GM18951 (cell line): ENCODE results near the gene MSN.
"Not testable (repeated sequence)": the region's sequence is repeated elsewhere in the genome, so short reads cannot be mapped to it uniquely, and the experiment has no call there.

Experiments
- POLR2A ChIP-seq: IDR thresholded peaks from 4 replicates; pipeline ENCODE4 v1.6.1; 2011; ENCODE audit warnings: mild to moderate bottlenecking; ENCODE audit not compliant: insufficient read length, insufficient read depth; ENCODE audit errors: extremely low read depth
- in situ Hi-C: fragments of 300-500 bp; cut with MboI; formaldehyde crosslinking; loops from one replicate; pipeline ENCODE4 v1.12.0; 2022; ENCODE audit warnings: low sequenced_read_pairs, mixed read lengths, inconsistent platforms; ENCODE audit not compliant: unreplicated experiment

MSN gene

DNA sequence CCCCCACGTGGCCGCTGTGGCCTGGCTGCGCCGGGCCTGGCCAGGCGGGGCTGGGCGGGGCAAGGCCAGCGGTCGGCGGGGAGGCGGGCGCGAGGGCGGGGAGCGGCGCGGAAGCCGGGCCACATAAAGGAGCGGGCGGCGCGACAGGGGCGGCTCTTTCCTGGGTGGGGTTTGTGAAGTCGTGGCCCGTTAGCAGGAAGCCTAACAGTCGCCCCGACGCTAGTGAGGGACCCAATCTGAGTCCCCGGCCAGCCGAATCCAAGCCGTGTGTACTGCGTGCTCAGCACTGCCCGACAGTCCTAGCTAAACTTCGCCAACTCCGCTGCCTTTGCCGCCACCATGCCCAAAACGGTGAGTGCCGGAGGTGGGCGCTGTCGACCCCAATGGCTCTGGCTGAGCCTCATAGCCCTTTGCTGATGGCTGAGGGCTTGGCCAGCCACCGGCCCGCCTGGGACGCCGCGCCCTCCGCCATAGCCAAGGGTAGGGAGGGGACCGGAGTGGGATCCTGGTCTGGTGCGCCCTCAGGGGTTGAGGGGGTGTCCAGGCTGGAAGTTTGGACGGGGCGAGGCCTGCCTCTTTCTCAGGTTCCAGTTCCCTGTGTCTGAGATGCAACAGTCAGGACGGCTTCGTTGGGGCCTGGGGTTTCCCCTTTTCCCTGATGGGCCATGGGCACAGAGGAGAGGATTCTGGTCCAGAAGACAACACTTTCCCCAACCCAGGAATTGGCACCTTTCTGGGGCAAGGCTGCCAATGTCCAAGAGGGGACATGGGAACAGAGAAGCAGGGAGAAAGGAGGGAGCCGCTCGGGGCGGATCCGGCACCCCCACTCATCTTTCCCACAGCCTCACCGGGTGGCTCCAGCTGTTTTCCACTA lies at the start of gene MSN:
Gene MSN, plus strand, starts transcription at position 152 of the 874 bp plus-strand sequence. Its CDS starts 188 bp downstream, at position 340.
- peak; percentile 79 for TF ChIP-seq POLR2A
- in situ Hi-C loops, result no loop called here

DNA sequence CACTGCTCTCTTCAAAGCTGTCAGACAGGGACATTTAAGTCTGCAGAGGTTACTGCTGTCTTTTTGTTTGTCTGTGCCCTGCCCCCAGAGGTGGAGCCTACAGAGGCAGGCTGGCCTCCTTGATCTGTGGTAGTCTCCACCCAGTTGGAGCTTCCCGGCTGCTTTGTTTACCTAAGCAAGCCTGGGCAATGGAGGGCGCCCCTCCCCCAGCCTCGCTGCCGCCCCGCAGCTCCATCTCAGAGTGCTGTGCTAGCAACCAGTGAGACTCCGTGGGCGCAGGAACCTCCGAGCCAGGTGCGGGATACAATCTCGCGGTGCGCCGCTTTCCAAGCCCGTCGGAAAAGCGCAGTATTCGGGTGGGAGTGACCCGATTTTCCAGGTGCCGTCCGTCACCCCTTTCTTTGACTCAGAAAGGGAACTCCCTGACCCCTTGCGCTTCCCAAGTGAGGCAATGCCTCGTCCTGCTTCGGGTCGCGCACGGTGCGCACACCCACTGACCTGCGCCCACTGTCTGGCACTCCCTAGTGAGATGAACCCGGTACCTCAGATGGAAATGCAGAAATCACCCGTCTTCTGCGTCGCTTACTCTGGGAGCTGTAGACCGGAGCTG lies 47.3 kb upstream of the MSN start:
- in situ Hi-C loops, result not testable (repeated sequence)

DNA sequence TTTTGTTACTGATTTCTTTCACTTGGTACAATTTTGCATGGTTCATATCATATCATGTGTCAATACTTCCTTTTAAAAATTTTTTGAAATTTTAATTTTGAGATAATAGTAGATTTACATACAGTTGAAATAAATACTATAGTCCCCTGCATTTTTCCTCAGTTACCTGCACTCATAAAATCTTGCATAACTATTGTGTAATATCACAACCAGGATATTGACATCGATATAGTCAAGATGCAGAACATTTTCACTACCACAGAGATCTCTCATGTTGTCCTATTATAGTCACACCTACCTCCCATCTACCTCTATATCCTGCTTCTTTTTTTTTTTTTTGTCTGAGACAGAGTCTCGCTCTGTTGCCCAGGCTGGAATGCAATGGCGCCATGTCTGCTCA lies 36.7 kb upstream of the MSN start:
- in situ Hi-C loops, result no loop called here
- TF ChIP-seq POLR2A, result no peak

DNA sequence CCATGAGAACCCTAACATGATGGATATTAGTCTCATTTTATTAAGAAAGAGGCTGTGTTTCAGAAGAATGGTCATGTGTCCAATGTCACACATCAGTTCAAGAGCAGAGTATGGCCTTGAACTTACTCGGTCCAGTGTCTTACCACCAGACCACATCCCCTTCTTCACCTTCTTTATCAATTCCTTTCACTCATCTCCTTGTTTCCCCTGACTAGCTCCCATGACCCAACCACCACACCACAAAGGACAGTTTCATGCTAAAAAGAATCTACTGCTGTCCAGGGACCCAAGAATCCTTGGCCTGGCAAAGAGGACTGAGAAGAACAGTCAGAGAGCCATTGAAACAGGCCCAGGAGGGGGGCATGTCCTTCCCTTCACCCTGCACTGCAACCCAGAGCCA lies 33.6 kb upstream of the MSN start:
- in situ Hi-C loops, result no loop called here
- no peak for TF ChIP-seq POLR2A

DNA sequence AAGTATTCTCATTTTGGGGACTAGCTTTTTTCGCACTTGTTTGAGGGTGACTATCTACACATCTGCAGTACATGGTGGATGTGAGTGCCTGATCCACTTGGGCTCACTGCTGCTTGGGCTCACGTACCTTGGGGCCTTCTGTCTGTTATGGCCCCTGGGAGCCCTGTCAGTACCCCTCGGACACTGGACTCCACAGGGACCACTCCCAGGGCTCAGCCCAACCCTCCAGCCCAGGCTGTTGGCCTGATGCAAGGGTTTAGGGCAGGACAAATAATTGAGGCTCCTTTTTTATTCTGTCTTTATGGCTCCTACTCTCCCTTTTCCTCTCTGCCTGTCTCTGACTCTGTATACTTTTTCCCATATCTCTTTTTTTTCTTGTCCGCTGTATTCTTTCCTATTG lies 32.7 kb upstream of the MSN start:
- in situ Hi-C loops, result no loop called here
- TF ChIP-seq POLR2A, result no peak

DNA sequence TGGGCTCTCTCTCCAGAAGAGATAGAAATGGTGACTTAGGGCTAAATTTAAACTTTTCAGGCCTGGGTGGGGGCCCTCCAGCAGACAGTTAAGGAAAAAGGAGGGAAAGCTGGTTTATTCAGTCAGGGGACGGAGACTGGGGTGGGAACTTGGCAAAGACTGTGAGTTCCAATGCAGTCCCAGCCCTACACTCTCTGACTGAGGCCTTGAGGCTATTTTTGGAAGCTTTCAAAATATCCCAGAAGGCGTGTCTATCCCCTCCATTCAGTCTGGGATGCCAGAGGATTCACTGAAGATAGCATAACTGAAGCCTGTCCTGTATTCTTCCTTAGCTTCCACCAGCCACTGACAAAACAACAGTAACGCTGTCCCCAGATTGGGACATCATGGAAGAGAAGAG lies 32.1 kb upstream of the MSN start:
- in situ Hi-C loops, result no loop called here

DNA sequence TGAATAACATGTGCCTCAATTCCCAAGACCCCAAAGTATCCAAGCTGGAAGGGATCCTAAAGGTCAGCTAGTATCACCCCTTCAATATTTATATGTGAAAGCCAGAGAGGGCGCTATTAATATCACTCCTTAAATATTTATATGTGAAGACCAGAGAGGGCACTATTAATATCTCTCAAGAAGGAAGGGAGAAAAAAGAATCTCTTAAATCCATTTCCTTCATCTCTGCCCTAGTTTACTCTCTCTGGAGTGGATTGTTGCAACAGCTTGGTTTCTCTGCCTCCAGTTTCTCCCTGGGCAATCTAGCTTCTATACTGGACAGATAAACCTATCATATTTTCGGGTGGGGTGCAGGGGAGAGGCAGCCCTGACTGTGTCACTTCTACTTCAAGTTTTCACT lies 31.6 kb upstream of the MSN start:
- in situ Hi-C loops, result no loop called here
- no peak for TF ChIP-seq POLR2A

More for the DNA sequence above, 32.1 kb upstream of the MSN start:
- TF ChIP-seq POLR2A, result no peak

DNA sequence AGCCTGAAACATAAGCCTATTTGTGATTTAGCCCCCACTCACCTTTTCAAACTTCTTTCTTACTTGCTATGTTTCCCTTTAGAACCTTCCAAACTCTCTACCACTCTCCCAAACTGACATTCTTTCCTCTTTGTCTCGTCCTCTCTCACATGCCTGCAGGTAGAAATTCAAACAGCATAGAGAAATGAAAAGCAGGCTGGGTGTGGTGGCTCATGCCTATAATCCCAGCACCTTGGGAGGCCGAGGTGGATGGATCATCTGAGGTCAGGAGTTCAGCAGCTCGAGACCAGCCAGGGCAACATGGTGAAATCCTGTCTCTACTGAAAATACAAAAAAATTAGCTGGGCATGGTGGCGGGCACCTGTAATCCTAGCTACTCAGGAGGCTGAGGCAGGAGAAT lies 31.2 kb upstream of the MSN start:
- in situ Hi-C loops, result not testable (repeated sequence)

DNA sequence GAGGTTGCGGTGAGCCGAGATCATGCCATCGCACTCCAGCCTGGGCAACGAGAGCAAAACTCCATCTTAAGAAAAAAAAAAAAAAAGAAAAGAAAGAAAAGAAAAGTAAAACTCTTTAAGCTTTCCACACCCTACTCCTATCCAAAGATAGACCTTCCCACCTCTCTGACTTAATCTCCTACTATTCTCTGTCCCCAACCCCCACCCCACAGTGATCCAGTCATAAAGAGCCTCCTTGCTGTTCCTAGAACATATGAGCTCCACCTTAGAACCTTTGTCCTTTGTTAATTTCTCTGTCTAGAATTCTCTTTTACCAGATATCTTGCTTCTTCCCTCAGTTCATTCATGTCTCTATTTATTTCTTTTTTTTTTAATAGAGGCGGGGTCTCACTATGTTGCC lies 30.1 kb upstream of the MSN start:
- no peak for TF ChIP-seq POLR2A
- in situ Hi-C loops, result no loop called here

DNA sequence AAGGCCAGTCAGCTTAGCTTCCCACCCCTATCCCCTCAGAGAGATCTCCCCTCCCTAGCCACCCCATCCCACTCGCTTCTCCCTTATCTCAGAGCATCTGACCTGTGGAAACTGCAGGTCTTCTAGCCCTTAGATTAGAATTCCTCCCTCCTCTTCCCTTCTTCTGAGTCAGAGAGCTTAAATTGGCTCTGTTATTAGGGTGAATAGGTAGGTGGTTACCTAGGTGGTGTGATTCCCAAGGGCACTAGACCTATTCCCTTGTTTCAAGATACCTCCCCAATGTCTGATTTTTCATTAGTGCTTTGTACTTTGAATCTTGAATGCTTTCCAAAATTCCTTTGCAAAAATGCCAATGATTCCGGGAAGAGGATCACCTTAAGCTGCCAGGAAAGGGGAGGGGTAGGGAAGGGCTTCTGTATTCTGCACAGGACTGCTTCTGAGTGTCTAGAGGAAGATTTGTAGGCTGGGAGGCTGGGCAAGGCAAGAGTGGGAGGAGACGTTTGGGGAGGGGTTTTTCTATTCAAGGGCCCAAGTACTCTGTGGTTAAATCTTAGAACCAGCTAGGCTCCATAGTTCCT lies 24.5 kb upstream of the MSN start:
- in situ Hi-C loops, result no loop called here
- TF ChIP-seq POLR2A, result no peak

DNA sequence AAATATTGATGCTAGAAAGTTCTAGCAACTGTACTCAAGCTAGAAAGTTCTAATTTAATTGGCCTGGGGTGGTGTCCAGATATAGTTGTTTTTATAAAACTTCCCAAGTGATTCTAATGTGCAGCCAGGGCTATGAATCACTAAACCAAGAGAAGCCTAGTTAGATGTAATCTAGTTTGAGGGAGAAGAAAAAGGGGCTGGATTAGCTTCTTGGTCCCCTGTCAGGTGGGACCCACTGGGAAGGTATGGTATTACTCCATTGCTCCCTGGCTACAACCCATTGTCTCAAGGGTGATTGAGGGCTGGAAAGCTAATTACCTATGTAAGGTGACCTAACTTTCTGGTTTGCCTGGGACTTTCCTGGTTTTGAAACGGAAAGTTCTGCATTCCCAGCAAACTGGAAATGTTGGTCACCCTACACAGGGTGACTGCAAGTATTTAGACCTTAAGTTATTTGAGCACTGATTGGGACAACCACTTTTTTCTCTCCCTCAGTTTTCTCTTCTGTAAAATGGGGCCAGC lies 23.9 kb upstream of the MSN start:
- in situ Hi-C loops, result no loop called here
- TF ChIP-seq POLR2A, result no peak

DNA sequence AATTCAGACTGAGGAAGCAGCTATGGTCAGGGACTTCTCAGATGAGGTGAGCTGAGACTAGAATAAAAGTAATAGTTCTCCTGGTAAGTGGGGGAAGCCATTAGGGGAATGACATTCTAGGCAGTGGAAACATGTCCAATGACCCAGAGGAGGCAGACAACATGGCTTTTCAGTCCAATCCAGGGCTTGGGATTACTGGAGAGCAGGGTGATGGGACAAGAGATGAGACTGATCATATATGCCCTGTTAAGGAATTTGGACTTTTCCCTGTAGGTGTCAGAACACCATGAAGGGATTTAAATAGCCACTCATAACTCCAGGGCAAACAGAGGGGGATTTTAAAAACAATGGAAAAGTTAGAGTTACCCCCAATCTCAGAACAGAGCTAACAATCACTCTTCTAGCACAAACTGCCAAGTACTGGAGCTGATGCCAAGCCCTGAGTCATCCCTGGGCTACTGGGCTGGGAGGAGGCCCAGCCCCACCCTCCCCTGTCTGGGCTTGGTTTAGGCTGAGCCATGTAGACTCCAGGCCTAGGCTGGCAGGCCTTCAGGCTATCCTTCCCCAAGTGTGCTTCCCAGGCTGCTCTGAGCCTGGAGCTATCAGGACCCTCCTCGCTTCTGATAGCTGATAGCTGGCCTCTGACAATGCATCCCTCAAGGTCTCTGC lies 22.7 kb upstream of the MSN start:
- no peak for TF ChIP-seq POLR2A
- in situ Hi-C loops, result no loop called here

DNA sequence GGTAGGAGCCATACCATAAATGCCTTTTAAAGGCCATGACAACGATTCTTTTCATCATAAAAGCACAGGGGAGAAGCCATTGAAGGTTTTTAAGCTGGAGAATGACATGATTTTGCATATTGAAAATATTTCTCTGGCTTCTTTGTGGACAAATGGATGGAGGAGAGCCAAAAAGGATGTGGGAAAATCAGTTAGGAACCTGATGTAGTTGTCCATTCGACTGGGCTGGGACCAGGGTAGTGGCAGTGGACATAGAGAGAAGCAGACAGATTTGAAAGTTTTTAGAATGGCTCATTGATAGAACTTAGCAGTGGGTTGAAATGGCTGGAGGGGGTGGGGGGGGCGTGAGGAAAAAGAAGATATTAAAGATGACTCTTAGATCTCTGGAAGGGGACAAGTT lies 19.7 kb upstream of the MSN start:
- no peak for TF ChIP-seq POLR2A
- in situ Hi-C loops, result no loop called here

DNA sequence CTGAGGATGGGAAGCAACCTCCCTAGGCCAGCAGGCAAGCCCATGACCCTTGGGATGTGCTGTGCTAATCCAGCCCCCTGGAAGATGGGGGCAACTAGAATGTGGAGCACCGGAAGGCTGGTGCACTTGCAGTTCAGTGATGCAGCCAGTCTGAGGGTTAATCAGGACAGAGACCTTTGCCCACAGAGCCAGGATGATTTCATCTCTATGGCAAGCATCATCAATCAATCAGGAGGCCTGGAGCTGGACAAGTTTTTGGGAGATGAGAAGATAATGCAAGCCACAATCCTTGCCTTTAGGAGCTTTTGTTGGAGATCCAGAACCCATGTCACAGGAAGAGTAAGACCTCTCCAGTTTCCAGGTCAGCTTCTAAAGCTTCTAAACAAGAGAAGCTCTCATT lies 15.4 kb upstream of the MSN start:
- no peak for TF ChIP-seq POLR2A
- in situ Hi-C loops, result loop anchor here (10.0 kb wide), 1 partner anchor 47 kb away; no protein-coding TSS in a partner anchor

DNA sequence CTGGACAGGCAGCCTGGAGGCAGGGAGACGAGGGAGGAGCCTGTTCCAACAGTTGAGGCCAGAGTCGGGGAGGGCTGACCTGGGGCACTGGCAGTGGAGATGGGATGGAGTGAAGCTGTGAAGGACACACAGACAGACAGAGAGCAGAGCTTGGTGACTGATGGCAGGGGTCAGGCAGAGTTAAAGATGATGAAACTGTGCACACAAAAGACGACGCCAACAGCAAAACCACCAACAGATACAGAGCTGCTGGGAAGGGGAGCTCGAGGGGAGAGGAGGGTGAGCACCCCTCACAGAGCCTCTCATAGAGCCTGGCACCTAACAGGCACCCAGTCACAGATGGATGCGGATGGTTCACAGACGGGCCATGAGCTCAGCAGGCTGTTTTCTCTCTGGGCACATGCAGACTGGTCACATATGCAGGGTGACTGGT lies 10.4 kb upstream of the MSN start:
- in situ Hi-C loops, result loop anchor here (10.0 kb wide), 1 partner anchor 52 kb away; no protein-coding TSS in a partner anchor
